A549 (cell line): Measurements from ENCODE around the gene AUTS2. TPM values are rescaled to one million over a fixed set of nuclear protein-coding genes. Genes with fewer than 3 reads are reported as not detected.

Experiments
- ATAC-seq, 2 experiments: fragments of 200-7000 bp in 1 of 2; fragments of >200 bp in 1 of 2; cut with Nextera tagmentation in 1 of 2; cut with Tn5 transposase in 1 of 2; 3 replicates each; pipeline versions ENCODE4 v1.8.0 to v1.9.1; 2018 to 2020; ENCODE audit warnings: mild to moderate bottlenecking in 1 of 2, moderate library complexity in 1 of 2
- CTCF ChIA-PET: fragments of 300-600 bp; sonication (Branson Sonifier 250); formaldehyde crosslinking; extraction: SDS; loops from one replicate; lab custom pipeline; 2021; ENCODE audit warnings: antibody characterized with exemption, inconsistent platforms; lab: Yijun Ruan, JAX
- POLR2A ChIA-PET: fragments of 350-600 bp; formaldehyde crosslinking; extraction: SDS; loops from one replicate; lab custom pipeline; 2021; ENCODE audit warnings: antibody characterized with exemption, inconsistent platforms; lab: Yijun Ruan, JAX
- DNase-seq, 2 experiments: peaks; one replicate each; pipeline versions ENCODE4 v3.0.0 to v3.0.0-alpha.2; 2011 to 2016; ENCODE audit warnings: low read depth in 1 of 2, low spot score in 1 of 2
- FAIRE-seq: peaks from 2 replicates; lab custom pipeline; 2011; peaks lifted over from hg19 to GRCh38; lab: Jason Lieb, UNC
- H3K27ac ChIP-seq, 2 experiments: fragments of >200 bp; sonication (Bioruptor Twin); formaldehyde crosslinking; 3 replicates each; pipeline ENCODE4 v1.5.1; 2016 to 2017
- H3K4me1 ChIP-seq: fragments of >200 bp; sonication (Bioruptor Twin); formaldehyde crosslinking; 3 replicates; pipeline ENCODE4 v1.6.1; 2016
- H3K4me2 ChIP-seq: fragments of >200 bp; sonication (Bioruptor Twin); formaldehyde crosslinking; 3 replicates; pipeline ENCODE4 v1.6.1; 2016
- H3K4me3 ChIP-seq: fragments of >200 bp; sonication (Bioruptor Twin); formaldehyde crosslinking; 3 replicates; pipeline ENCODE4 v1.5.1; 2016
- H3K9me3 ChIP-seq: fragments of >200 bp; sonication (Bioruptor Twin); formaldehyde crosslinking; 3 replicates; pipeline ENCODE4 v1.6.1; 2016
- CBX2 ChIP-seq: fragments of 200-600 bp; sonication (generic); IDR thresholded peaks from 2 replicates; pipeline ENCODE4 v1.6.1; 2016; ENCODE audit warnings: low read depth, mild to moderate bottlenecking, borderline replicate concordance
- CBX8 ChIP-seq: fragments of 200-600 bp; sonication (generic); IDR thresholded peaks from 2 replicates; pipeline ENCODE4 v1.6.1; 2016
- CEBPB ChIP-seq, 2 experiments: fragments of >200 bp in 1 of 2; sonication (Bioruptor Twin) in 1 of 2; formaldehyde crosslinking in 1 of 2; IDR thresholded peaks; 2 replicates each; pipeline ENCODE4 v1.6.1; 2012 to 2016
- CHD4 ChIP-seq: fragments of 200-600 bp; sonication (generic); IDR thresholded peaks from 2 replicates; pipeline ENCODE4 v1.6.1; 2016; ENCODE audit warnings: antibody characterized with exemption, mild to moderate bottlenecking, borderline replicate concordance
- EHMT2 ChIP-seq: fragments of 200-600 bp; sonication (generic); IDR thresholded peaks from 2 replicates; pipeline ENCODE4 v1.6.1; 2016; ENCODE audit warnings: antibody characterized with exemption, low read depth, mild to moderate bottlenecking, moderate library complexity
- ESRRA ChIP-seq: fragments of 150-350 bp; IDR thresholded peaks from 2 replicates; pipeline ENCODE4 v1.6.1; 2014; ENCODE audit warnings: mild to moderate bottlenecking, low read length, borderline replicate concordance
- FOSB ChIP-seq: fragments of 250-450 bp; sonication (Bioruptor Pico); IDR thresholded peaks from 2 replicates; pipeline ENCODE4 v1.5.0; 2020; ENCODE audit warnings: mild to moderate bottlenecking, moderate library complexity
- FOSL2 ChIP-seq, 2 experiments: fragments of 450-650 bp in 1 of 2; fragments of >200 bp in 1 of 2; sonication (Bioruptor Twin) in 1 of 2; formaldehyde crosslinking; IDR thresholded peaks; 2 replicates each; pipeline versions ENCODE4 v1.5.0 to v1.6.1; 2016 to 2020; ENCODE audit warnings: mild to moderate bottlenecking in 1 of 2, moderate library complexity in 1 of 2
- FOXS1 ChIP-seq: fragments of 250-450 bp; sonication (Bioruptor Pico); IDR thresholded peaks from 2 replicates; pipeline ENCODE4 v1.5.0; 2020; ENCODE audit warnings: mild to moderate bottlenecking, moderate library complexity
- GATA3 ChIP-seq: IDR thresholded peaks from 2 replicates; pipeline ENCODE4 v1.6.1; 2012; ENCODE audit warnings: borderline replicate concordance
- HDAC2 ChIP-seq: fragments of 200-600 bp; sonication (generic); IDR thresholded peaks from 2 replicates; pipeline ENCODE4 v1.6.1; 2016
- HEYL ChIP-seq: fragments of 250-450 bp; sonication (Bioruptor Pico); IDR thresholded peaks from 2 replicates; pipeline ENCODE4 v1.8.0; 2021; ENCODE audit warnings: mild to moderate bottlenecking, moderate library complexity
- HOXA7 ChIP-seq: fragments of 250-450 bp; sonication (Bioruptor Pico); IDR thresholded peaks from 2 replicates; pipeline ENCODE4 v1.5.0; 2020; ENCODE audit warnings: mild to moderate bottlenecking, moderate library complexity
- HOXB13 ChIP-seq: fragments of 250-450 bp; sonication (Bioruptor Pico); IDR thresholded peaks from 2 replicates; pipeline ENCODE4 v1.5.0; 2020; ENCODE audit warnings: low read depth, mild to moderate bottlenecking, moderate library complexity
- JUN ChIP-seq, 2 experiments: fragments of >200 bp; sonication (Bioruptor Twin); formaldehyde crosslinking; IDR thresholded peaks; 2 replicates in 1 of 2; 3 replicates in 1 of 2; pipeline ENCODE4 v1.6.1; 2016 to 2017
- JUNB ChIP-seq: fragments of >200 bp; sonication (Bioruptor Twin); formaldehyde crosslinking; IDR thresholded peaks from 2 replicates; pipeline ENCODE4 v1.6.1; 2016
- MAZ ChIP-seq: fragments of 150-350 bp; IDR thresholded peaks from 2 replicates; pipeline ENCODE4 v1.6.1; 2014; ENCODE audit warnings: antibody characterized with exemption, low read depth, low read length, borderline replicate concordance
- MYC ChIP-seq: IDR thresholded peaks from 2 replicates; pipeline ENCODE4 v1.6.1; 2012; ENCODE audit warnings: mild to moderate bottlenecking, inconsistent platforms, low read length, improper control_type of control experiment, borderline replicate concordance
- PHF8 ChIP-seq: fragments of 200-600 bp; sonication (generic); IDR thresholded peaks from 2 replicates; pipeline ENCODE4 v1.6.1; 2016; ENCODE audit warnings: low read depth, mild to moderate bottlenecking, antibody characterized with exemption, moderate library complexity, borderline replicate concordance
- POLR2A ChIP-seq: IDR thresholded peaks from 2 replicates; pipeline ENCODE4 v1.6.1; 2012; ENCODE audit warnings: mild to moderate bottlenecking, low read length
- POLR2AphosphoS2 ChIP-seq: conservative IDR thresholded peaks from 2 replicates; pipeline ENCODE4 v1.6.1; 2012; ENCODE audit warnings: low read length, improper control_type of control experiment, inconsistent platforms
- RARB ChIP-seq: fragments of 250-450 bp; sonication (Bioruptor Pico); IDR thresholded peaks from 2 replicates; pipeline ENCODE4 v1.8.0; 2021; ENCODE audit warnings: mild to moderate bottlenecking, moderate library complexity
- RNF2 ChIP-seq: fragments of 200-600 bp; sonication (generic); IDR thresholded peaks from 2 replicates; pipeline ENCODE4 v1.6.1; 2016; ENCODE audit warnings: low read depth, mild to moderate bottlenecking, antibody characterized with exemption, moderate library complexity, borderline replicate concordance
- SMC3 ChIP-seq: fragments of >200 bp; sonication (Bioruptor Twin); formaldehyde crosslinking; IDR thresholded peaks from 3 replicates; pipeline ENCODE4 v1.6.1; 2018; ENCODE audit warnings: inconsistent platforms
- SREBF2 ChIP-seq: fragments of 450-650 bp; IDR thresholded peaks from 2 replicates; pipeline ENCODE4 v1.6.1; 2014; ENCODE audit warnings: mild to moderate bottlenecking, moderate library complexity
- TFCP2L1 ChIP-seq: fragments of 250-450 bp; sonication (Bioruptor Pico); IDR thresholded peaks from 2 replicates; pipeline ENCODE4 v1.5.0; 2021; ENCODE audit warnings: mild to moderate bottlenecking
- ZC3H11A ChIP-seq: fragments of 450-650 bp; IDR thresholded peaks from 2 replicates; pipeline ENCODE4 v1.6.1; 2014; ENCODE audit warnings: antibody characterized with exemption, mild to moderate bottlenecking
- ZNF302 ChIP-seq: fragments of 250-450 bp; sonication (Bioruptor Pico); IDR thresholded peaks from 2 replicates; pipeline ENCODE4 v1.9.0; 2021; ENCODE audit warnings: inconsistent platforms, mild to moderate bottlenecking, moderate library complexity
- ZSCAN20 ChIP-seq: fragments of 250-450 bp; sonication (Bioruptor Pico); IDR thresholded peaks from 2 replicates; pipeline ENCODE4 v1.8.0; 2022; ENCODE audit warnings: mild to moderate bottlenecking, moderate library complexity
- WGBS: methylation state at CpG from one replicate; pipeline ENCODE4 v1.1.6; 2017; ENCODE audit errors: missing lambda C conversion rate; 5-methylcytosine and 5-hydroxymethylcytosine counted together
- polyA plus RNA-seq, 4 experiments: library from polyadenylated mRNA; depleted of rRNA in 3 of 4; stranded (reverse); fragments of >200 nt; fragmentation: RNase III in 1 of 4; extraction: RNeasy Plus Mini Kit Qiagen cat#74134 plus additional on column Dnase treatment in 1 of 4; gene quantifications; 2 replicates in 3 of 4; 3 replicates in 1 of 4; pipeline ENCODE4 v1.2.3, GENCODE V29; 2011 to 2017
- TF ChIP-seq, protein P1 (sequence below): fragments of >200 bp; sonication (Bioruptor Twin); formaldehyde crosslinking; IDR thresholded peaks from 3 replicates; pipeline ENCODE4 v1.5.1; 2016
- TF ChIP-seq, protein P2 (sequence below): fragments of 250-450 bp; sonication (Bioruptor Pico); IDR thresholded peaks from 2 replicates; pipeline ENCODE4 v1.5.0; 2020; ENCODE audit warnings: low read depth, mild to moderate bottlenecking, moderate library complexity
- TF ChIP-seq, protein P3 (sequence below): fragments of >200 bp; sonication (Bioruptor Twin); formaldehyde crosslinking; IDR thresholded peaks from 3 replicates; pipeline ENCODE4 v1.6.1; 2016
- TF ChIP-seq, protein P4 (sequence below): fragments of >200 bp; sonication (Bioruptor Twin); formaldehyde crosslinking; IDR thresholded peaks from 2 replicates; pipeline ENCODE4 v1.6.1; 2016

AUTS2 gene
- polyA plus RNA-seq, 2 of the 4 experiments (the other 2 are of a cell fraction): 1.6 to 3.6 TPM

DNA sequence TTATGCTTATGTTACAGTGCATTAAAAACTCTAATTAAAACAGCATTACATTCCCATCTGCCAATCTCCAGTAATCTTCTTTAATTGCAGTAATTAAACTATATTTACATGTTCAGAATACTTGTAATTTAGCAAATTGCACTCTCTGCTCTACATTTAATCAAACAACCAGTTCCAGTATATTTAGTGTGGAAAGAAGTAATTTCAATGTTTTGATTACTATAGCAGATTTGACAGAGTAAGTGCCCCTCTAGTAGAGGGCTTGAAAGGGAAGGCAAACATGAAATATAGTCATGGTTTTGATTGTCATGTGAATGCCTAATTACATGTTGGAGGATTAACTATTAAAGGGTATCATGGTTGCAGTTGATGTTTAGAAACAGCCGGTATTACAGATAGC, 739.7 kb downstream of the AUTS2 start (continued):
- TF ChIP-seq, protein P1, sequence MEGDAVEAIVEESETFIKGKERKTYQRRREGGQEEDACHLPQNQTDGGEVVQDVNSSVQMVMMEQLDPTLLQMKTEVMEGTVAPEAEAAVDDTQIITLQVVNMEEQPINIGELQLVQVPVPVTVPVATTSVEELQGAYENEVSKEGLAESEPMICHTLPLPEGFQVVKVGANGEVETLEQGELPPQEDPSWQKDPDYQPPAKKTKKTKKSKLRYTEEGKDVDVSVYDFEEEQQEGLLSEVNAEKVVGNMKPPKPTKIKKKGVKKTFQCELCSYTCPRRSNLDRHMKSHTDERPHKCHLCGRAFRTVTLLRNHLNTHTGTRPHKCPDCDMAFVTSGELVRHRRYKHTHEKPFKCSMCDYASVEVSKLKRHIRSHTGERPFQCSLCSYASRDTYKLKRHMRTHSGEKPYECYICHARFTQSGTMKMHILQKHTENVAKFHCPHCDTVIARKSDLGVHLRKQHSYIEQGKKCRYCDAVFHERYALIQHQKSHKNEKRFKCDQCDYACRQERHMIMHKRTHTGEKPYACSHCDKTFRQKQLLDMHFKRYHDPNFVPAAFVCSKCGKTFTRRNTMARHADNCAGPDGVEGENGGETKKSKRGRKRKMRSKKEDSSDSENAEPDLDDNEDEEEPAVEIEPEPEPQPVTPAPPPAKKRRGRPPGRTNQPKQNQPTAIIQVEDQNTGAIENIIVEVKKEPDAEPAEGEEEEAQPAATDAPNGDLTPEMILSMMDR: no peak
- no peak for TF ChIP-seq TFCP2L1 (CRISPR knock-in tag)
- TF ChIP-seq ESRRA: no peak
- TF ChIP-seq ZC3H11A: no peak
- TF ChIP-seq CHD4: no peak

DNA sequence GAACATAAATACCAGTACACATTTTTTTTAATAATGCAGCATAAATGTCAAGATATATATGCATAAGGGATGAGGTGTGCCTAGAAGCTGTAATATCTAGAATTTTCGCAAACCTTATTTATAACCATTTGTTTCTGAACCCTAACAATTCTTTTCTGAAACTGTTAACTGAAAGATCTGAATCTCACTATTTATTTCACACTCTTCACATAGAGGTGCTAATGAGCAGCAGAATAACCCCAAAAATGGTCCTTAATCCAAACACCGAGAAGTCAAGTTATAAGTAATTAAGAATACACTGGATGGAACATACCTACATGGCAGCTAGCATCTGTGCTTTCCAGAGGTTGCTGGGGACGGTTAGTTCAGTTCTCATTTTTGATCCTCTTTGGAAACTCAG, 742.0 kb downstream of the AUTS2 start:
- DNase-seq (no peak), ATAC-seq (no peak), FAIRE-seq (no peak)
- no peaks in the 10 kb centered on the region for H3K4me1 ChIP-seq
- H3K27ac ChIP-seq: no peak overlapping the region
- H3K9me3 ChIP-seq: no peaks in the 10 kb centered on the region
- H3K4me2 ChIP-seq: no peak overlapping the region
- WGBS: 39% methylated on average over 3 of the region's 3 CpGs
- CTCF ChIA-PET: no interaction called here
- POLR2A ChIA-PET: no interaction called here
- H3K4me3 ChIP-seq: no peak overlapping the region
- TF ChIP-seq TFCP2L1 (CRISPR knock-in tag) (no peak), JUN (IDR thresholded peaks at IDR 0.05) (no peak), POLR2AphosphoS2 (no peak), RNF2 (no peak), RARB (no peak), PHF8 (no peak), EHMT2 (no peak), MYC (no peak), HOXB13 (no peak), FOSB (CRISPR knock-in tag) (no peak), JUNB (no peak), CBX2 (no peak), SREBF2 (no peak), SMC3 (no peak), GATA3 (no peak), POLR2A (no peak), CEBPB (IDR thresholded peaks at IDR 0.05) (no peak)
- TF ChIP-seq, protein P2, sequence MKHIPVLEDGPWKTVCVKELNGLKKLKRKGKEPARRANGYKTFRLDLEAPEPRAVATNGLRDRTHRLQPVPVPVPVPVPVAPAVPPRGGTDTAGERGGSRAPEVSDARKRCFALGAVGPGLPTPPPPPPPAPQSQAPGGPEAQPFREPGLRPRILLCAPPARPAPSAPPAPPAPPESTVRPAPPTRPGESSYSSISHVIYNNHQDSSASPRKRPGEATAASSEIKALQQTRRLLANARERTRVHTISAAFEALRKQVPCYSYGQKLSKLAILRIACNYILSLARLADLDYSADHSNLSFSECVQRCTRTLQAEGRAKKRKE: no peak
- TF ChIP-seq, protein P3, sequence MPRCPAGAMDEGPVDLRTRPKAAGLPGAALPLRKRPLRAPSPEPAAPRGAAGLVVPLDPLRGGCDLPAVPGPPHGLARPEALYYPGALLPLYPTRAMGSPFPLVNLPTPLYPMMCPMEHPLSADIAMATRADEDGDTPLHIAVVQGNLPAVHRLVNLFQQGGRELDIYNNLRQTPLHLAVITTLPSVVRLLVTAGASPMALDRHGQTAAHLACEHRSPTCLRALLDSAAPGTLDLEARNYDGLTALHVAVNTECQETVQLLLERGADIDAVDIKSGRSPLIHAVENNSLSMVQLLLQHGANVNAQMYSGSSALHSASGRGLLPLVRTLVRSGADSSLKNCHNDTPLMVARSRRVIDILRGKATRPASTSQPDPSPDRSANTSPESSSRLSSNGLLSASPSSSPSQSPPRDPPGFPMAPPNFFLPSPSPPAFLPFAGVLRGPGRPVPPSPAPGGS: no peak
- TF ChIP-seq, protein P4, sequence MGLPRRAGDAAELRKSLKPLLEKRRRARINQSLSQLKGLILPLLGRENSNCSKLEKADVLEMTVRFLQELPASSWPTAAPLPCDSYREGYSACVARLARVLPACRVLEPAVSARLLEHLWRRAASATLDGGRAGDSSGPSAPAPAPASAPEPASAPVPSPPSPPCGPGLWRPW: no peak
- TF ChIP-seq, all 56 proteins: peak for 0

DNA sequence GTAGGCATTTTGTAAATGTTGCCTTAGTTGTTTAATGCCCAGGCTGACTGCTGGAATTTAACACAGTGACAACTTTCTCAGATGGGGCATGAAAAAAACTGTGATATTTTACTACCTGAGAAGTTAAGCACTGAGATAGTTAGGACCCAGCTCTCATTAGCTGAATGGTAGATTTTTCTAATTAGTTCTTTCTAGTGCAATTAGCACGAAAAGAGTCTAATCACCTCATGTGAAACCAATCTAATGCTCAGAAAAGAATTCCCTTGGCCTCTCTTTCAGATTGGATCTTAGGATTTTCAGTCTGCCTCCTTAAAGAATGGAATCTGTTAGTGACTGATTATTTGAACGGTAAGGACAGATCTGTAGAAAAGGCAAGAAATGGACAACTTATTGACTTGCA, 743.2 kb downstream of the AUTS2 start:
- ATAC-seq (no peak), DNase-seq (no peak), FAIRE-seq (no peak)
- ChIA-PET CTCF (no interaction called here), POLR2A (no interaction called here)
- Histone ChIP-seq H3K4me1 (no peaks in the 10 kb centered on the region), H3K27ac (no peak overlapping the region), H3K4me3 (no peak overlapping the region), H3K4me2 (no peak overlapping the region), H3K9me3 (no peaks in the 10 kb centered on the region)
- 42% methylated on average over 2 of the region's 2 CpGs for WGBS
- no peak for TF ChIP-seq GATA3
- TF ChIP-seq, protein P1: no peak
- no peak for TF ChIP-seq HOXA7 (CRISPR knock-in tag)
- no peak for TF ChIP-seq HEYL (CRISPR knock-in tag)
- no peak for TF ChIP-seq CEBPB (IDR thresholded peaks at IDR 0.05)
- TF ChIP-seq HDAC2: no peak
- TF ChIP-seq FOSL2 (IDR thresholded peaks at IDR 0.05): no peak
- no peak for TF ChIP-seq FOSL2 (CRISPR knock-in tag; IDR thresholded peaks at IDR 0.05)
- no peak for TF ChIP-seq CBX8
- TF ChIP-seq MAZ: no peak
- TF ChIP-seq ZSCAN20 (CRISPR knock-in tag): no peak
- no peak for TF ChIP-seq CHD4
- no peak for TF ChIP-seq MYC
- no peak for TF ChIP-seq FOXS1 (CRISPR knock-in tag)
- TF ChIP-seq SREBF2: no peak
- TF ChIP-seq ZNF302 (CRISPR knock-in tag): no peak
